Endothelial cell of umbilical vein (primary cell): ENCODE measurements around the gene NEBL. TPM values are rescaled to one million over a fixed set of nuclear protein-coding genes. Genes with fewer than 3 reads are reported as not detected.

Experiments used
- BruUV-seq: library from RNA; stranded (reverse); fragments of 400-500 nt; replicated peaks from 2 replicates; lab custom pipeline; 2021; lab: Mats Ljungman, UMichigan
- CTCF ChIA-PET: fragments of 300-600, 350-600 bp; sonication (Branson Sonifier 250); formaldehyde crosslinking; loops from one replicate; lab custom pipeline; 2021; ENCODE audit warnings: antibody characterized with exemption, inconsistent platforms; lab: Charles Lee
- POLR2A ChIA-PET: fragments of 300-600, 350-600 bp; sonication (Branson Sonifier 250); formaldehyde crosslinking; loops from one replicate; lab custom pipeline; 2021; ENCODE audit warnings: antibody characterized with exemption, inconsistent platforms; lab: Charles Lee
- DNase-seq: peaks from one replicate; pipeline ENCODE4 v3.0.0-alpha.2; 2011; ENCODE audit warnings: low read depth, low spot score
- FAIRE-seq: peaks from 2 replicates; lab custom pipeline; 2011; peaks lifted over from hg19 to GRCh38; lab: Jason Lieb, UNC
- H2AFZ ChIP-seq: 2 replicates; pipeline ENCODE4 v1.6.0; 2012; ENCODE audit warnings: low read depth, low read length, control low read depth, inconsistent platforms
- H3K27ac ChIP-seq: 2 replicates; pipeline ENCODE4 v1.5.1; 2011; ENCODE audit warnings: low read depth, mild to moderate bottlenecking, control low read depth, low read length, moderate library complexity; ENCODE audit not compliant: insufficient read depth
- H3K27me3 ChIP-seq, 2 experiments: 2 replicates each; pipeline versions ENCODE4 v1.6.0 to v1.6.1; 2011; ENCODE audit warnings: low read length in 2 of 2, mixed read lengths in 1 of 2; ENCODE audit not compliant: control insufficient read depth in 2 of 2, insufficient read depth in 2 of 2
- H3K36me3 ChIP-seq, 2 experiments: 2 replicates in 1 of 2; 3 replicates in 1 of 2; pipeline ENCODE4 v1.5.1; 2011; ENCODE audit warnings: low read length in 2 of 2, mild to moderate bottlenecking in 1 of 2, moderate library complexity in 1 of 2; ENCODE audit not compliant: control insufficient read depth in 2 of 2, insufficient read depth in 2 of 2; ENCODE audit errors: extremely low read depth in 1 of 2
- H3K4me1 ChIP-seq: 3 replicates; pipeline ENCODE4 v1.5.1; 2011; ENCODE audit warnings: mild to moderate bottlenecking, low read length; ENCODE audit not compliant: control insufficient read depth, insufficient read depth; ENCODE audit errors: extremely low read depth
- H3K4me2 ChIP-seq: 2 replicates; pipeline ENCODE4 v1.6.1; 2011; ENCODE audit warnings: low read length, control low read depth, mixed read lengths; ENCODE audit not compliant: insufficient read depth
- H3K4me3 ChIP-seq, 3 experiments: fragments of 200-600 bp in 1 of 3; sonication (generic), shearing (Covaris generic) in 1 of 3; replicated peaks in 1 of 3; 2 replicates each; pipeline ENCODE4 v1.5.1; 2011 to 2016; ENCODE audit warnings: control low read depth in 3 of 3, low read length in 3 of 3, mild to moderate bottlenecking in 2 of 3, inconsistent platforms in 1 of 3, low read depth in 1 of 3, moderate library complexity in 1 of 3; ENCODE audit not compliant: insufficient read depth in 1 of 3
- H3K79me2 ChIP-seq: 2 replicates; pipeline ENCODE4 v1.6.0; 2012; ENCODE audit warnings: low read length, inconsistent platforms; ENCODE audit not compliant: control insufficient read depth, insufficient read depth
- H3K9ac ChIP-seq: replicated peaks from 2 replicates; pipeline ENCODE3; 2011; ENCODE audit warnings: low read length, control low read depth; ENCODE audit not compliant: insufficient read depth; ENCODE audit errors: extremely low read depth
- H3K9me1 ChIP-seq: replicated peaks from 3 replicates; pipeline ENCODE4 v1.6.0; 2011; ENCODE audit warnings: mild to moderate bottlenecking, low read length; ENCODE audit not compliant: control insufficient read depth, insufficient read depth; ENCODE audit errors: extremely low read depth
- H3K9me3 ChIP-seq: replicated peaks from 2 replicates; pipeline ENCODE4 v1.5.1; 2012; ENCODE audit warnings: low read length, inconsistent platforms; ENCODE audit not compliant: control insufficient read depth, insufficient read depth
- H4K20me1 ChIP-seq: replicated peaks from 2 replicates; pipeline ENCODE3; 2011; ENCODE audit warnings: mild to moderate bottlenecking, low read length; ENCODE audit not compliant: control insufficient read depth, insufficient read depth; ENCODE audit errors: extremely low read depth
- CTCF ChIP-seq, 2 donors: IDR thresholded peaks; 1 replicate in 1 of 2; 2 replicates in 1 of 2; pipeline ENCODE4 v1.5.1; 2011; ENCODE audit warnings: low read length in 2 of 2, mild to moderate bottlenecking in 2 of 2, moderate library complexity in 2 of 2, control low read depth in 1 of 2, inconsistent platforms in 1 of 2, low read depth in 1 of 2; ENCODE audit not compliant: insufficient read depth in 1 of 2; ENCODE audit errors: extremely low read depth in 1 of 2
- EZH2 ChIP-seq: IDR thresholded peaks from 2 replicates; pipeline ENCODE4 v1.6.1; 2012; ENCODE audit warnings: borderline replicate concordance, low read depth, mild to moderate bottlenecking, moderate library complexity, low read length, inconsistent platforms; ENCODE audit not compliant: severe bottlenecking
- FOS ChIP-seq: IDR thresholded peaks from 2 replicates; pipeline ENCODE4 v1.6.1; 2011; ENCODE audit warnings: mild to moderate bottlenecking, low read length, moderate library complexity, borderline replicate concordance; ENCODE audit not compliant: insufficient read depth
- GATA2 ChIP-seq: IDR thresholded peaks from 2 replicates; pipeline ENCODE4 v1.7.0; 2011; ENCODE audit warnings: low read depth, mild to moderate bottlenecking, moderate library complexity, mixed read lengths, low read length; ENCODE audit not compliant: insufficient read length, insufficient read depth
- JUN ChIP-seq: IDR thresholded peaks from 2 replicates; pipeline ENCODE4 v1.6.1; 2011; ENCODE audit warnings: borderline replicate concordance, low read depth; ENCODE audit not compliant: insufficient read length, insufficient read depth
- MAX ChIP-seq: IDR thresholded peaks from 2 replicates; pipeline ENCODE4 v1.6.1; 2011; ENCODE audit not compliant: insufficient read depth, insufficient read length
- MYC ChIP-seq: IDR thresholded peaks from one replicate; pipeline ENCODE4 v1.6.1; 2011; ENCODE audit warnings: mild to moderate bottlenecking, low read depth, low read length
- POLR2A ChIP-seq: IDR thresholded peaks from 2 replicates; pipeline ENCODE4 v1.6.1; 2012; ENCODE audit warnings: low read depth, mild to moderate bottlenecking, control low read depth, low read length
- POLR2AphosphoS5 ChIP-seq: IDR thresholded peaks from 2 replicates; pipeline ENCODE4 v1.6.1; 2012; ENCODE audit warnings: low read depth, mild to moderate bottlenecking, control low read depth, low read length, moderate library complexity; ENCODE audit not compliant: insufficient read depth
- dilution Hi-C: fragments of 300-500 bp; cut with MboI; formaldehyde crosslinking; loops from one replicate; pipeline ENCODE4 v1.15.0; 2019; ENCODE audit warnings: low sequenced_read_pairs; ENCODE audit not compliant: extremely low pct_ligation_motif_present
- intact Hi-C: fragments of 100-400 bp; cut with micrococcal nuclease; formaldehyde crosslinking; loops from one replicate; pipeline ENCODE4 v1.10.0; 2022
- polyA plus RNA-seq, 4 experiments: library from polyadenylated mRNA; depleted of rRNA in 3 of 4; stranded (reverse) in 3 of 4; unstranded in 1 of 4; fragments of >200 nt; gene quantifications; 2 replicates each; pipeline versions ENCODE4 v1.2.1 to v1.2.3, GENCODE V29; 2011 to 2012; ENCODE audit warnings: missing spikeins in 1 of 4
- total RNA-seq: library from RNA; stranded (reverse); gene quantifications from 2 replicates; pipeline ENCODE4 v1.2.3, GENCODE V29; 2021

NEBL gene
- total and polyA plus RNA-seq, 2 donors (not counting 3 experiments of a cell fraction or from before 2014, with no cell fraction given): 0.17 to 0.66 TPM

DNA sequence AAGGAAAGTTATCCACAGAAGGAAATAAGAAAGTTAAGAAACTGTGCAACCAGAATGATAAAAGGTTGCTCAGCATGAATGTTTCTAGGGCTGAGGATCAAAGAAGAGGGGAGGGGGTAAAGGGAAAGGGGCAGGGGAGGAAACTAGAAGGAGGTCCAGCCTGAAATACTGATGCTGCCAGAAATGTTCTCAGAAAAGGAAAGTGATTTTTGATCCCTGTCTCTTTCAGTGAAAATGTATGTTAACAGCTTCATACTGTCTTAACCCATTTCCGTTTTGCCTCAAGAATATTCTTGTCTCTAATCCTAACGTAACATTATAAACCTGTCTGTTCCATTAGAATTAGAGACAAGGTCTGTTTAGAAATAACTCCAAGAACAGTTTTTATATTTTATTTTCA, 49.6 kb downstream of the NEBL start:
- Histone ChIP-seq H3K4me1 (no peaks in the 10 kb centered on the region), H3K27me3 (no peaks in the 10 kb centered on the region), H3K9ac (no peak overlapping the region), H3K9me1 (no peaks in the 10 kb centered on the region), H3K36me3 (no peaks in the 10 kb centered on the region), H3K9me3 (no peaks in the 10 kb centered on the region), H3K79me2 (no peaks in the 10 kb centered on the region), H4K20me1 (no peaks in the 10 kb centered on the region), H2AFZ (no peak overlapping the region), H3K27ac (no peak overlapping the region), H3K4me2 (no peak overlapping the region), H3K4me3 (no peak overlapping the region)
- intact Hi-C loops (no loop called here), dilution Hi-C loops (no loop called here)
- no peak for FAIRE-seq
- CTCF ChIA-PET: no interaction called here
- POLR2A ChIA-PET: no interaction called here
- no TSS peak for BruUV-seq
- TF ChIP-seq MAX: no peak
- no peak for TF ChIP-seq FOS
- no peak for TF ChIP-seq JUN
- no peak for TF ChIP-seq GATA2
- no peak for TF ChIP-seq CTCF (IDR thresholded peaks at IDR 0.05; ENCODE audit: extremely low read depth in 1 of 2, insufficient read depth in 1 of 2, low read depth in 1 of 2, low read length in 2 of 2)
- TF ChIP-seq MYC: no peak
- no peak for TF ChIP-seq POLR2A
- TF ChIP-seq EZH2: no peak
- no peak for TF ChIP-seq POLR2AphosphoS5
- DNase-seq: no peak
